Upper lobe of right lung (tissue), 1 donor: ENCODE measurements around the gene CFAP52. TPM values are rescaled to one million over a fixed set of nuclear protein-coding genes. Genes with fewer than 3 reads are reported as not detected.

ENCODE experiments used
- ATAC-seq: fragments of 200-7000 bp; cut with Tn5 transposase; one replicate; pipeline ENCODE4 v1.9.1; 2020; ENCODE audit warnings: mild to moderate bottlenecking, moderate library complexity
- DNase-seq: peaks from one replicate; pipeline ENCODE4 v3.0.0-alpha.2; 2020
- H3K27ac ChIP-seq: fragments of 200-600 bp; one replicate; pipeline ENCODE4 v1.8.0; 2022
- H3K27me3 ChIP-seq: fragments of 200-600 bp; one replicate; pipeline ENCODE4 v1.8.0; 2022; ENCODE audit warnings: mild to moderate bottlenecking
- H3K36me3 ChIP-seq: fragments of 200-600 bp; one replicate; pipeline ENCODE4 v1.8.0; 2022
- H3K4me1 ChIP-seq: fragments of 200-600 bp; one replicate; pipeline ENCODE4 v1.8.0; 2022
- H3K4me3 ChIP-seq: fragments of 200-600 bp; one replicate; pipeline ENCODE4 v1.8.0; 2022; ENCODE audit warnings: mild to moderate bottlenecking
- H3K9me3 ChIP-seq: fragments of 200-600 bp; one replicate; pipeline ENCODE4 v1.8.0; 2022
- CTCF ChIP-seq: fragments of 200-600 bp; IDR thresholded peaks from one replicate; pipeline ENCODE4 v1.8.0; 2022; ENCODE audit warnings: antibody characterized with exemption
- intact Hi-C: fragments of 100-400 bp; cut with DNase I; formaldehyde crosslinking; loops from one replicate; pipeline ENCODE4 v1.11.0; 2022
- total RNA-seq: library from RNA; stranded (reverse); fragmentation: NEBNext Ultra II Directional; extraction: Animal tissue kit (Norgen Biotek cat#: 25700); gene quantifications from one replicate; pipeline ENCODE4 v1.2.1, GENCODE V29; 2021
- donor health status: DM: no; HTN: yes; CAD: no; lungs with severe emphysema.

The CFAP52 gene
- total RNA-seq, 1 donor from 2014 or later = not detected

GRCh38 chr17:9677411-9677810, 101.0 kb downstream of the CFAP52 start:
- Histone ChIP-seq H3K9me3 (peaks cover 10% of the 10 kb centered on the region), H3K4me1 (no peaks in the 10 kb centered on the region), H3K4me3 (no peak overlapping the region), H3K36me3 (no peaks in the 10 kb centered on the region), H3K27ac (no peak overlapping the region), H3K27me3 (no peaks in the 10 kb centered on the region)
- no peak for TF ChIP-seq CTCF
- intact Hi-C loops = no loop called here
- ATAC-seq = no peak
- DNase-seq = no peak

- no peaks in the 10 kb centered on the region for H3K36me3 ChIP-seq
- no peaks in the 10 kb centered on the region for H3K27me3 ChIP-seq
- H3K9me3 ChIP-seq = peaks cover 10% of the 10 kb centered on the region
- TF ChIP-seq CTCF = no peak
- DNase-seq (no peak), ATAC-seq (no peak)
- H3K4me1 ChIP-seq = no peaks in the 10 kb centered on the region
- H3K4me3 ChIP-seq = no peak overlapping the region
- intact Hi-C loops = no loop called here
- no peak overlapping the region for H3K27ac ChIP-seq
Measured at GRCh38 chr17:9677896-9678295, 101.5 kb downstream of the CFAP52 start.

- intact Hi-C loops = no loop called here
- ATAC-seq = no peak
- Histone ChIP-seq H3K27ac (no peak overlapping the region), H3K4me1 (no peaks in the 10 kb centered on the region), H3K27me3 (no peaks in the 10 kb centered on the region), H3K9me3 (peaks cover under 1% of the 10 kb centered on the region), H3K4me3 (no peak overlapping the region), H3K36me3 (no peaks in the 10 kb centered on the region)
- no peak for TF ChIP-seq CTCF
- no peak for DNase-seq
Measured at GRCh38 chr17:9684955-9685621, 108.6 kb downstream of the CFAP52 start.

Other genes with a start within 250 kb of the CFAP52 start
- 52.5 TPM for gene STX8, start 822 bp upstream of the CFAP52 start, total RNA-seq
- gene USP43, start 68.9 kb downstream of the CFAP52 start, total RNA-seq = 4.3 TPM
- not detected for gene DHRS7C, start 214.9 kb downstream of the CFAP52 start, total RNA-seq
- not detected for gene GSG1L2, start 245.4 kb downstream of the CFAP52 start, total RNA-seq
- 1.8 TPM for gene GLP2R, start 249.3 kb downstream of the CFAP52 start, total RNA-seq